Measurements from ENCODE around the gene DOCK9. TPM values are rescaled to one million over a fixed set of nuclear protein-coding genes. Genes with fewer than 3 reads are reported as not detected.

DOCK9 gene
- total RNA-seq, 2 donors from 2014 or later: 58.6 to 102 TPM

GRCh38 chr13:98879957-98880356, 97.9 kb downstream of the DOCK9 start:
- Histone ChIP-seq H3K27me3 (replicated peaks; ENCODE audit: insufficient read depth) (no peaks in the 10 kb centered on the region), H3K4me3 (no peak overlapping the region), H3K27ac (no peak overlapping the region), H3K36me3 (peaks cover 13% of the 10 kb centered on the region), H3K9me3 (no peaks in the 10 kb centered on the region), H3K4me1 (ENCODE audit: control insufficient read depth in 1 of 2, low read depth in 2 of 2) (peaks cover 7 to 10% of the 10 kb centered on the region in 2 donors)
- DNase-seq (ENCODE audit: low spot score) (no peak), ATAC-seq (ENCODE audit: insufficient number of reproducible peaks, low FRiP score, low read depth) (no peak)
- TF ChIP-seq CTCF (IDR thresholded peaks at IDR 0.05): no peak

- Histone ChIP-seq H3K9me3 (no peaks in the 10 kb centered on the region), H3K27ac (peak overlapping the region in 1 of 2 donors; percentile 7), H3K4me3 (no peak overlapping the region), H3K36me3 (peaks cover 6% of the 10 kb centered on the region), H3K4me1 (ENCODE audit: control insufficient read depth in 1 of 2, low read depth in 2 of 2) (peaks cover 7 to 10% of the 10 kb centered on the region in 2 donors), H3K27me3 (replicated peaks; ENCODE audit: insufficient read depth) (no peaks in the 10 kb centered on the region)
- DNase-seq (ENCODE audit: low spot score) (no peak), ATAC-seq (ENCODE audit: insufficient number of reproducible peaks, low FRiP score, low read depth) (no peak)
- no peak for TF ChIP-seq CTCF (IDR thresholded peaks at IDR 0.05)
Measured at GRCh38 chr13:98879127-98879520, 98.7 kb downstream of the DOCK9 start.

- no peak overlapping the region for H3K4me3 ChIP-seq
- H3K4me1 ChIP-seq (ENCODE audit: control insufficient read depth in 1 of 2, low read depth in 2 of 2): peaks cover 7 to 10% of the 10 kb centered on the region in 2 donors
- DNase-seq (ENCODE audit: low spot score): no peak
- no peak for TF ChIP-seq CTCF (IDR thresholded peaks at IDR 0.05)
- no peaks in the 10 kb centered on the region for H3K9me3 ChIP-seq
- no peaks in the 10 kb centered on the region for H3K27me3 ChIP-seq (replicated peaks; ENCODE audit: insufficient read depth)
- ATAC-seq (ENCODE audit: insufficient number of reproducible peaks, low FRiP score, low read depth): no peak
- H3K36me3 ChIP-seq: peaks cover 6% of the 10 kb centered on the region
- peak overlapping the region in 1 of 2 donors; percentile 7 for H3K27ac ChIP-seq
Measured at GRCh38 chr13:98878486-98879126, 99.3 kb downstream of the DOCK9 start.

- H3K4me3 ChIP-seq: no peak overlapping the region
- ATAC-seq (ENCODE audit: insufficient number of reproducible peaks, low FRiP score, low read depth) (no peak), DNase-seq (ENCODE audit: low spot score) (no peak)
- H3K9me3 ChIP-seq: no peaks in the 10 kb centered on the region
- H3K36me3 ChIP-seq: peaks cover 6% of the 10 kb centered on the region
- TF ChIP-seq CTCF (IDR thresholded peaks at IDR 0.05): no peak
- H3K27me3 ChIP-seq (replicated peaks; ENCODE audit: insufficient read depth): no peaks in the 10 kb centered on the region
- H3K4me1 ChIP-seq (ENCODE audit: control insufficient read depth in 1 of 2, low read depth in 2 of 2): peaks cover 7 to 10% of the 10 kb centered on the region in 2 donors
- no peak overlapping the region for H3K27ac ChIP-seq
Measured at GRCh38 chr13:98877936-98878335, 99.9 kb downstream of the DOCK9 start.

GRCh38 chr13:98877466-98877865, 100.4 kb downstream of the DOCK9 start:
- TF ChIP-seq CTCF (IDR thresholded peaks at IDR 0.05): no peak
- no peaks in the 10 kb centered on the region for H3K9me3 ChIP-seq
- peaks cover 7 to 10% of the 10 kb centered on the region in 2 donors for H3K4me1 ChIP-seq (ENCODE audit: control insufficient read depth in 1 of 2, low read depth in 2 of 2)
- ATAC-seq (ENCODE audit: insufficient number of reproducible peaks, low FRiP score, low read depth) (no peak), DNase-seq (ENCODE audit: low spot score) (no peak)
- no peak overlapping the region for H3K27ac ChIP-seq
- H3K36me3 ChIP-seq: peaks cover 5% of the 10 kb centered on the region
- H3K4me3 ChIP-seq: no peak overlapping the region
- H3K27me3 ChIP-seq (replicated peaks; ENCODE audit: insufficient read depth): no peaks in the 10 kb centered on the region
